Ishikawa (cell line): Measurements from ENCODE around the gene C5orf63.

ENCODE experiments used
- CEBPB ChIP-seq: IDR thresholded peaks from 2 replicates; pipeline ENCODE4 v1.6.1; 2012
- CREB1 ChIP-seq: IDR thresholded peaks from 2 replicates; pipeline ENCODE4 v1.6.1; 2012; ENCODE audit warnings: low read depth
- EGR1 ChIP-seq: IDR thresholded peaks from 2 replicates; pipeline ENCODE4 v1.6.1; 2012
- EP300 ChIP-seq: IDR thresholded peaks from 2 replicates; pipeline ENCODE4 v1.6.1; 2012; ENCODE audit warnings: borderline replicate concordance
- FOXM1 ChIP-seq: IDR thresholded peaks from 2 replicates; pipeline ENCODE4 v1.6.1; 2012; ENCODE audit warnings: low read depth, borderline replicate concordance
- RAD21 ChIP-seq: IDR thresholded peaks from 2 replicates; pipeline ENCODE4 v1.6.1; 2012; ENCODE audit warnings: low read depth
- TAF1 ChIP-seq: IDR thresholded peaks from 2 replicates; pipeline ENCODE4 v1.6.1; 2012; ENCODE audit warnings: low read depth, mild to moderate bottlenecking
- TF ChIP-seq, protein P1 (sequence below): IDR thresholded peaks from 2 replicates; pipeline ENCODE4 v1.6.1; 2012; ENCODE audit warnings: low read depth, mild to moderate bottlenecking

DNA sequence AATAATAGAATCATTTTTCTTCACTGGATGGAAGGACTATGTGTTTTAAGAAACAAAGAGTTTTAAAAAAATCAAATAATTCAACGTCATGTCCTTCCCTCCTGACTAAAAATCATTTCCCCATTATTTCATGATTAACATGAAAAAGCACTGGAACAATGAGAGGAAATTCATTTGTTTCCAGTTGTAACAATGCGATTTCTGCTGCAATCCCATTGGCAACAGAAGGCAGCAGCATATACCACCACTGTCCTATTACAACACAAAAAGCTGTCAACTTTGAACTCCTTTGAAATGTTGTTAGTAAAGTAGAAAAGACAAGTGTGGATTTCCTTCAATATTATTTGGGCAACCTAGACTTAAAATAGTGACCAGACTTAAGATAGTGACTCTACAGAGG, 3.1 kb downstream of the C5orf63 start:
- TF ChIP-seq, protein P1, sequence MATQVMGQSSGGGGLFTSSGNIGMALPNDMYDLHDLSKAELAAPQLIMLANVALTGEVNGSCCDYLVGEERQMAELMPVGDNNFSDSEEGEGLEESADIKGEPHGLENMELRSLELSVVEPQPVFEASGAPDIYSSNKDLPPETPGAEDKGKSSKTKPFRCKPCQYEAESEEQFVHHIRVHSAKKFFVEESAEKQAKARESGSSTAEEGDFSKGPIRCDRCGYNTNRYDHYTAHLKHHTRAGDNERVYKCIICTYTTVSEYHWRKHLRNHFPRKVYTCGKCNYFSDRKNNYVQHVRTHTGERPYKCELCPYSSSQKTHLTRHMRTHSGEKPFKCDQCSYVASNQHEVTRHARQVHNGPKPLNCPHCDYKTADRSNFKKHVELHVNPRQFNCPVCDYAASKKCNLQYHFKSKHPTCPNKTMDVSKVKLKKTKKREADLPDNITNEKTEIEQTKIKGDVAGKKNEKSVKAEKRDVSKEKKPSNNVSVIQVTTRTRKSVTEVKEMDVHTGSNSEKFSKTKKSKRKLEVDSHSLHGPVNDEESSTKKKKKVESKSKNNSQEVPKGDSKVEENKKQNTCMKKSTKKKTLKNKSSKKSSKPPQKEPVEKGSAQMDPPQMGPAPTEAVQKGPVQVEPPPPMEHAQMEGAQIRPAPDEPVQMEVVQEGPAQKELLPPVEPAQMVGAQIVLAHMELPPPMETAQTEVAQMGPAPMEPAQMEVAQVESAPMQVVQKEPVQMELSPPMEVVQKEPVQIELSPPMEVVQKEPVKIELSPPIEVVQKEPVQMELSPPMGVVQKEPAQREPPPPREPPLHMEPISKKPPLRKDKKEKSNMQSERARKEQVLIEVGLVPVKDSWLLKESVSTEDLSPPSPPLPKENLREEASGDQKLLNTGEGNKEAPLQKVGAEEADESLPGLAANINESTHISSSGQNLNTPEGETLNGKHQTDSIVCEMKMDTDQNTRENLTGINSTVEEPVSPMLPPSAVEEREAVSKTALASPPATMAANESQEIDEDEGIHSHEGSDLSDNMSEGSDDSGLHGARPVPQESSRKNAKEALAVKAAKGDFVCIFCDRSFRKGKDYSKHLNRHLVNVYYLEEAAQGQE = no peak
- TF ChIP-seq TAF1 (no peak), CREB1 (no peak), FOXM1 (no peak), CEBPB (no peak), EGR1 (no peak), EP300 (no peak), RAD21 (no peak)
